ENCODE results near the gene EPYC. TPM values are rescaled to one million over a fixed set of nuclear protein-coding genes. Genes with fewer than 3 reads are reported as not detected.

Gene EPYC
- total and polyA plus RNA-seq, 2 experiments from 2014 or later: 0.27 to 0.40 TPM

DNA sequence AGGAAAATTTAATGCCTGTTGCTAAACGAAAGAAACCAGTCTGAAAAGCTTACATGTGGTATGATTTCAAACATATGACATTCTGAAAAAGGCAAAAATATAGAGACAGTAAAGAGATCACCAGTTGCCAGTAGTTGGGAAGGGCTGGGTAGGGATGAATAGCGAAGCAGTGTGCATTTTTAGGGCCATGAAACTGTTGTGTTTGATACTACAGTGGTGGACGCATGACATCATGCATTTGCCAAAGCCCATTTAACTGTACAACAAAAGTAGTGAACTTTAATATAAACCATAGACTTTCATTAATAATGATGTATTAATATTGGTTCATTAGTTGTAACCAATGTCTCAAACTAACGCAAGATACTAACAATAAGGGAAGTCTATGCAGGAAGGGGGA, 14.7 kb upstream of the EPYC start:
- no peak overlapping the region for H2AFZ ChIP-seq
- no peak for DNase-seq (ENCODE audit: low spot score)
- 96% methylated on average over 4 of the region's 4 CpGs for WGBS (ENCODE audit: low lambda C conversion rate, missing lambda C conversion rate)
- H3K4me3 ChIP-seq: no peak overlapping the region
- no peaks in the 10 kb centered on the region for H3K27me3 ChIP-seq
- H3K79me2 ChIP-seq: no peaks in the 10 kb centered on the region
- H3K4me2 ChIP-seq: no peak overlapping the region
- no peaks in the 10 kb centered on the region for H4K20me1 ChIP-seq (ENCODE audit: insufficient read depth, poor library complexity, severe bottlenecking)
- TF ChIP-seq, protein P1, sequence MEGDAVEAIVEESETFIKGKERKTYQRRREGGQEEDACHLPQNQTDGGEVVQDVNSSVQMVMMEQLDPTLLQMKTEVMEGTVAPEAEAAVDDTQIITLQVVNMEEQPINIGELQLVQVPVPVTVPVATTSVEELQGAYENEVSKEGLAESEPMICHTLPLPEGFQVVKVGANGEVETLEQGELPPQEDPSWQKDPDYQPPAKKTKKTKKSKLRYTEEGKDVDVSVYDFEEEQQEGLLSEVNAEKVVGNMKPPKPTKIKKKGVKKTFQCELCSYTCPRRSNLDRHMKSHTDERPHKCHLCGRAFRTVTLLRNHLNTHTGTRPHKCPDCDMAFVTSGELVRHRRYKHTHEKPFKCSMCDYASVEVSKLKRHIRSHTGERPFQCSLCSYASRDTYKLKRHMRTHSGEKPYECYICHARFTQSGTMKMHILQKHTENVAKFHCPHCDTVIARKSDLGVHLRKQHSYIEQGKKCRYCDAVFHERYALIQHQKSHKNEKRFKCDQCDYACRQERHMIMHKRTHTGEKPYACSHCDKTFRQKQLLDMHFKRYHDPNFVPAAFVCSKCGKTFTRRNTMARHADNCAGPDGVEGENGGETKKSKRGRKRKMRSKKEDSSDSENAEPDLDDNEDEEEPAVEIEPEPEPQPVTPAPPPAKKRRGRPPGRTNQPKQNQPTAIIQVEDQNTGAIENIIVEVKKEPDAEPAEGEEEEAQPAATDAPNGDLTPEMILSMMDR (IDR thresholded peaks at IDR 0.05; ENCODE audit: poor library complexity): no peak
- TF ChIP-seq EZH2phosphoT487 (IDR thresholded peaks at IDR 0.05; ENCODE audit: low read depth, severe bottlenecking, unreplicated experiment): no peak
- TF ChIP-seq EZH2 (IDR thresholded peaks at IDR 0.05; ENCODE audit: borderline replicate concordance): no peak
- no peaks in the 10 kb centered on the region for H3K36me3 ChIP-seq (replicated peaks; ENCODE audit: insufficient read depth, low read depth)
- H3K9me3 ChIP-seq (ENCODE audit: low read depth): no peaks in the 10 kb centered on the region
- H3K9me2 ChIP-seq (replicated peaks; ENCODE audit: insufficient read depth): no peaks in the 10 kb centered on the region
- no peak overlapping the region for H3K27ac ChIP-seq
- H3K4me1 ChIP-seq (ENCODE audit: insufficient read depth): no peaks in the 10 kb centered on the region

DNA sequence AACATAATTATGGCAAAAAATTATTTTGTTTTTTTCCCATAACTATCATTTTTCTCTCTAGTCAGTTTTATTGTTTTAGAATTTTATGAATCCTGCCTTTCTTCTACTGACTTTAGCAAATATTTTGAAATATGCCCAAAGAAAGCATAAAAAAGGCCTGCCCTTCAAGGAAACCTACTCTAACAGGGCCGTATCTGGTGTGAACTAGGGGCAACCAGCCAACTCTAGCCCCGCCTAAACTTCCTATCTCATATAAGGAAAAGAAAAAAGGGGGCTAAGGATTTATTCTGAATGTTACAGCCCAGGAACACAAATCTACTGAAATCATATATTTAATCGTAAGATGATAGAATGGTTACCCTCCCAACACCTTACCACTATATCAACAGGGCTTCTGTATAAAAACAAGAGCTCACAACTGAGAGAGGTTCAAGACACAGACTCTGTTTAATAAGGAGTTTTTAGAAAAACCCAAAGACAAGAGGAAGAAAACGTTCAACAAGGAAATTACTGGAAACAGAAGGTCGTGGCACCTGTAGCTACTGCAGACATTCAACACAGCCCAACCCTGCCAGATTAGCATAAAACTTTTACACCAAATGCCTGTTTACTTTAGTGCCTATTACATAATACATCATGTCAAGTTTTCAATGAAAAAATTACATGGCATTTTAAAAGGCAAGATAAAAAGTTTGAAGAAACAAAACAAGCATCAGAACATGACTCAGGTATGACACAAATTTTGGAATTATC, 12.9 kb upstream of the EPYC start:
- no peaks in the 10 kb centered on the region for H3K4me1 ChIP-seq (ENCODE audit: insufficient read depth)
- no peaks in the 10 kb centered on the region for H4K20me1 ChIP-seq (ENCODE audit: insufficient read depth, poor library complexity, severe bottlenecking)
- WGBS (ENCODE audit: low lambda C conversion rate, missing lambda C conversion rate): 81% methylated on average over 5 of the region's 5 CpGs
- H3K79me2 ChIP-seq: no peaks in the 10 kb centered on the region
- no peak overlapping the region for H3K4me3 ChIP-seq
- H3K27ac ChIP-seq: no peak overlapping the region
- no peak overlapping the region for H2AFZ ChIP-seq
- no peak overlapping the region for H3K4me2 ChIP-seq
- TF ChIP-seq EZH2phosphoT487 (IDR thresholded peaks at IDR 0.05; ENCODE audit: low read depth, severe bottlenecking, unreplicated experiment) (no peak), EZH2 (IDR thresholded peaks at IDR 0.05; ENCODE audit: borderline replicate concordance) (no peak)
- TF ChIP-seq, protein P1 (IDR thresholded peaks at IDR 0.05; ENCODE audit: poor library complexity): no peak
- H3K36me3 ChIP-seq (replicated peaks; ENCODE audit: insufficient read depth, low read depth): no peaks in the 10 kb centered on the region
- no peaks in the 10 kb centered on the region for H3K27me3 ChIP-seq
- H3K9me3 ChIP-seq (ENCODE audit: low read depth): no peaks in the 10 kb centered on the region
- DNase-seq (ENCODE audit: low spot score): no peak
- no peaks in the 10 kb centered on the region for H3K9me2 ChIP-seq (replicated peaks; ENCODE audit: insufficient read depth)

DNA sequence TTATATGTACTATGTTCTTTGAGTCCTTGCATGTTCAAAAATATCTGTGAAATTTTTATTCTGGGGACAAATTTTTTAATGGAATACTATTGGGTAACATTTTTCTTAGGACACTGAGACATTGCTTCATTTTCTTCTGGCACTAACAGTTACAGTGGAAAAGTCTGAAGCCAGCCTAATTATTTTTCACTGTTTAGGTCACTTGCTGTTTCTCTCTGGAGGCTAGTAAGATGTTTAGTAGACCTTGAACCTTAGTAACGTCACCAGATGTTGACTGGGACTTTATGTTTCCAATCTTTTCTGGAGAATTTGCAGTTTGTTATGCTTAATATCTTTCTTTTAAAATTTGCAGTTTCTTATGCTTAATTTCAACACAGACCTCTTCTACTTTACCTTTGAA, 12.3 kb upstream of the EPYC start:
- TF ChIP-seq, protein P1 (IDR thresholded peaks at IDR 0.05; ENCODE audit: poor library complexity): no peak
- no peak for TF ChIP-seq EZH2 (IDR thresholded peaks at IDR 0.05; ENCODE audit: borderline replicate concordance)
- no peak for TF ChIP-seq EZH2phosphoT487 (IDR thresholded peaks at IDR 0.05; ENCODE audit: low read depth, severe bottlenecking, unreplicated experiment)
- no peaks in the 10 kb centered on the region for H3K27me3 ChIP-seq
- DNase-seq (ENCODE audit: low spot score): no peak
- H3K4me3 ChIP-seq: no peak overlapping the region
- H3K36me3 ChIP-seq (replicated peaks; ENCODE audit: insufficient read depth, low read depth): no peaks in the 10 kb centered on the region
- no peaks in the 10 kb centered on the region for H4K20me1 ChIP-seq (ENCODE audit: insufficient read depth, poor library complexity, severe bottlenecking)
- WGBS (ENCODE audit: low lambda C conversion rate, missing lambda C conversion rate): 79% methylated on average over 1 of the region's 1 CpG
- H3K4me2 ChIP-seq: no peak overlapping the region
- no peaks in the 10 kb centered on the region for H3K9me3 ChIP-seq (ENCODE audit: low read depth)
- H3K4me1 ChIP-seq (ENCODE audit: insufficient read depth): no peaks in the 10 kb centered on the region
- no peak overlapping the region for H3K27ac ChIP-seq
- H3K9me2 ChIP-seq (replicated peaks; ENCODE audit: insufficient read depth): no peaks in the 10 kb centered on the region
- H2AFZ ChIP-seq: no peak overlapping the region
- H3K79me2 ChIP-seq: no peaks in the 10 kb centered on the region
